ENCODE results near the gene INTS6.
A peak's percentile ranks its signal among the peaks of the same experiment; 100 is the strongest.

Gene INTS6, protein sequence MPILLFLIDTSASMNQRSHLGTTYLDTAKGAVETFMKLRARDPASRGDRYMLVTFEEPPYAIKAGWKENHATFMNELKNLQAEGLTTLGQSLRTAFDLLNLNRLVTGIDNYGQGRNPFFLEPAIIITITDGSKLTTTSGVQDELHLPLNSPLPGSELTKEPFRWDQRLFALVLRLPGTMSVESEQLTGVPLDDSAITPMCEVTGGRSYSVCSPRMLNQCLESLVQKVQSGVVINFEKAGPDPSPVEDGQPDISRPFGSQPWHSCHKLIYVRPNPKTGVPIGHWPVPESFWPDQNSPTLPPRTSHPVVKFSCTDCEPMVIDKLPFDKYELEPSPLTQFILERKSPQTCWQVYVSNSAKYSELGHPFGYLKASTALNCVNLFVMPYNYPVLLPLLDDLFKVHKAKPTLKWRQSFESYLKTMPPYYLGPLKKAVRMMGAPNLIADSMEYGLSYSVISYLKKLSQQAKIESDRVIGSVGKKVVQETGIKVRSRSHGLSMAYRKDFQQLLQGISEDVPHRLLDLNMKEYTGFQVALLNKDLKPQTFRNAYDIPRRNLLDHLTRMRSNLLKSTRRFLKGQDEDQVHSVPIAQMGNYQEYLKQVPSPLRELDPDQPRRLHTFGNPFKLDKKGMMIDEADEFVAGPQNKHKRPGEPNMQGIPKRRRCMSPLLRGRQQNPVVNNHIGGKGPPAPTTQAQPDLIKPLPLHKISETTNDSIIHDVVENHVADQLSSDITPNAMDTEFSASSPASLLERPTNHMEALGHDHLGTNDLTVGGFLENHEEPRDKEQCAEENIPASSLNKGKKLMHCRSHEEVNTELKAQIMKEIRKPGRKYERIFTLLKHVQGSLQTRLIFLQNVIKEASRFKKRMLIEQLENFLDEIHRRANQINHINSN

DNA sequence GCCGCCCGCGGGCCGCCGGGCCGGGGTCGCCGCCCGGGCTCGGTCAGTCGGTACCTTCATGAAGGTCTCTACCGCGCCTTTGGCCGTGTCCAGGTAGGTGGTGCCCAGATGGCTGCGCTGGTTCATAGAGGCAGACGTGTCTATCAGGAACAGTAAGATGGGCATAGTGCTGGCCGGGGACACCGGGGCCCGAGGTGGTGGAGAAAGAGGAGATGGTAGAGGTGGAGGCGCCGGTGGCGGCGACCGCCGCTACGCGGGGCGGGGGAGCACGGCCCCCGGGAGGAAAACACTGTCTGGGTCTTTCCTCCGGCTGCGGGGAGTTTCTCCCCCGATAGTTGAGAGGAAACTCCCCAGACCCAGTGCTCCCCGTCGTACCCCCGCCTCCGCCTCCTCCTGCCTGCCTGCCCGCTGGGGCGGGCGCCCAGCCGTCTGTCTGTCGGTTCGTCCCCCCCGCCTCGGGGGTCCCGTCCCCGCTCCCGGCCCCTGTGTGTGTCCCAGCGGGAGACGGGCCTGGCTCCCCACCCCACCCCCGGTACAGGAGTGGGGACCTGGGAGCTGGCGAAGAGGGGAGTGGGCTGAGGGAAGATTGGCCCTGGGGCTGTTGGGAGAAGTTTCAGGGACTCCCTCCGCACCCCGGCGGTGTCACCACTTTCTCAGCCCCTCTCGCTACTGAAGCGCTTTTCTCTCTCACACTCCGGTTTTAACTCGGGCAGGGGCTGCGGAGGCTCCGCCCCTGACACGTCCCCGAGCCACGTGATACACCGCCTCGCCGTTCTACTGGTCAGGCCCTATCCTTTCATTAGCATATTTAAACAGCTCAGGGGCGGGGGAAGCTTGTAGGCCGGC is at the start of gene INTS6:
Gene INTS6, minus strand, starts transcription at position 676 of the 846 bp plus-strand sequence. Its CDS starts 511 bp downstream, at position 165.
- peak; percentile 99 for DNase-seq (ENCODE audit: low read depth, low spot score)

DNA sequence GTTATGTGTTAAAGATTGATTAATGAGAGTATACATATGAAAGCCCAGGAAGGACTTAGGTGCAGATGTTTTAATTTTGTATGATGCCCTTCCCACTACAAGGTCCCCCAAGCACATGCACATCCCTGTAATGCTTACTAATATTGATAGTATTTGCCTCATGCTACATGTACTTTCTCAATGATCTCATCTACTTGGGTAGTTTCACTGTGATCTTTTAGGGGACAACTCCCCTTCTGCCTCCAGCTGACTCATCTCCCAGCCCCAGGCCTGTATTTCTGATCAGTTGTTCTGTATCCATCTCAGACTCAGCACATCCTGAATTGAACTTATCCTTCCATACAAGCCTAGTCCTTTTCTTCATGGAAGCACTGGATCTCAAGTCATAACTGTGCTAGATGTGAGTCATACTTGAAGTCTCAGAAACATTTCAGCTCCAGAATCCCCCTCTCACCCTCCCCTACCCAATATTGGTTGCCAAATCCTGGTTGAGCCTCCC is 49.4 kb upstream of the INTS6 start:
- no peak for DNase-seq (ENCODE audit: low read depth, low spot score)

DNA sequence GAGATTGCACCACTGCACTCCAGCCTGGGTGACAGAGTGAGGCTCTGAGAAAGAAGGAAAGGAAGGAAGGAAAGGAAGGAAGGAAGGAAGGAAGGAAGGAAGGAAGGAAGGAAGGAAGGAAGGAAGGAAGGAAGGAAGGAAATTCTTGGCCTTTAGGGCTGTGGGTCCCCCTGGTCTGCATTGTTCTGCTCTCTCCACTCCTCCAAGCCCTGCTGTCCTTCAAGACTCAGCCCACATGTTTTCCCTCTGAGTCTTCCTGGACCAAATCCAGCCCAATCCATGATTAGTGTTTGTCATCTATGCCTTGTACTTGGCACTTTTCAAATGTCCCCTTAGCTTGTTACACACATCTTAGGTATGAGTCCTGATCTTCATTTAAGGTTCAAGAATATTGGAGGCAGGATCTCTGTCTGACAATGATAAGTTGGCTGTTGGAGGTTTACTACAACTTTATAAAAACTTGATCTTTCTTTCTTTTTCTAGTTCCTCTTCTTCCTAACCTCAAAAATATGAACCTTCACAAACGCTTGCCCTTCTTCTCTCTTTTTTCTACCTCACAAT is 48.8 kb upstream of the INTS6 start:
- no peak for DNase-seq (ENCODE audit: low read depth, low spot score)

DNA sequence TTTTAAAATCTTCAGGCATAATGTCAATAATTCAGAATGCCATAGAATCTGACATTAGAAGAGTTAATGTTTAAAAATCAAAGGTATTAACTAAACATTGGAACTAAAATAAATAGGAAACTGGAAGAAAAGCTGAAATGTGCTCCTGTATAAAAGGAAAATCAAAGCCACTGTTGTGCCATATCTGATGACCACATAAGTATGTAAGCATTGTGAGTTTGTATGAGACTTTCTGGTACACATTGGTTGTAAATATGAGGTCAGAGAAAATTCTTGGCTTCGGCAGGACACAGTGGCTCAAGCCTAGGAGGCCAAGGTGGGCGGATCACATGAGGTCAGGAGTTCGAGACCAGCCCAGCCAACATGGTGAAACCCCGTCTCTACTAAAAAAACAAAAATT is 48.3 kb upstream of the INTS6 start:
- no peak for DNase-seq (ENCODE audit: low read depth, low spot score)

DNA sequence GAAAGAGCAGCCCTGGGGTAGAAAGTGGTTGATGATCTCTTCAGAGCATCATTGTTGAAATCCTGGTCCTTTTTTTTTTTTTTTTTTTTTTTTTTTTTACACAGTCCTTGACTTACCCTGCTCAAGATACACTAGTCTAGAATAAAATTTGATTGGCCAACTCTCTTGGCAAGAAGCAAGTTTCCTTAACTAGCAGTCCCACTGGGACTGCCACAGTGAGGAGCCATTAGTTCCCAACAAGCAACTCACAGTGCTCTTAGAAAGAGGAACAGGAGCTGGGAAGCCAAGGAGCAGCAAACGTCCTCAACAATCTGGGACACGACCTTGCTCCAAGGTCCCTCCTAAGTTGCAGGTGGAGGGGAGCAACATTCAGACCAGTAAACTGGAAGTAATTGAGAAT is 47.9 kb upstream of the INTS6 start:
- DNase-seq (ENCODE audit: low read depth, low spot score), result no peak

DNA sequence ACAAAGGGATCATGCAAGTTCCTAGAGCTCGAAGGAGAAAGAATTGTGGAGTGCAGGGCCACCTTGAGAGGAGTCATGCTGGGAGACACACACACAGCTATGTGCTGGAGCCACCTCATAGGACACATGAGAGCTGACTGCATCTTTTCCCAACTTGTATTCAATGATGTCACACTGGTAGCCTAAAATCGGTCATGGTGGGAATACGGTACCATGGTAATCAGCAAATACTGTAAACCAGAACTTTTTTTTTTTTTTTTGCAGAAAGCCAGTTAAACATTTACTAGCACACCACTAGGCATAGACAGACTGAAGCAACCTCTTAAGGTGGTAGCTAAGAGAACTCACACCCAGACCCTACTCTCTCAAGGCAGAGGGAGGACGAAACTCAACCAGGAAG is 47.0 kb upstream of the INTS6 start:
- no peak for DNase-seq (ENCODE audit: low read depth, low spot score)

DNA sequence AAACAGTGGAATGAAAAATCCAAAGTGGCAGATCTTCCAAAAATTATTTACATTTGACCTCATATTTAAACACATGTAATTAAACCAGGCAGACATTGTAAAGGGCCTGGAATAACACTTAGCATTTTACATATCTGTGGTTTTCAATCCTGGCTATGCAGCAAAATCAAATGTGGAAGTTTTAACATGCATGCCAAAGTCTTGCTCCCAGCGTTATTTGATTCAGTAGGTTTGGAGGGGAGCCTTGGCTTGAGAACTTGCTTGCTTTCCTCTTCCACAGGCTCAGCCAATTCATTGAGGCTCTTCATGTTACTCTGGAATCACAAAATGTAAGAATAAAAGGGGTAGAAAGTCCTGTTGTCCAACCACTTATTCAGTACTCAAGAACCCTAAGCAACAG is 42.5 kb upstream of the INTS6 start:
- DNase-seq (ENCODE audit: low read depth, low spot score), result no peak

DNA sequence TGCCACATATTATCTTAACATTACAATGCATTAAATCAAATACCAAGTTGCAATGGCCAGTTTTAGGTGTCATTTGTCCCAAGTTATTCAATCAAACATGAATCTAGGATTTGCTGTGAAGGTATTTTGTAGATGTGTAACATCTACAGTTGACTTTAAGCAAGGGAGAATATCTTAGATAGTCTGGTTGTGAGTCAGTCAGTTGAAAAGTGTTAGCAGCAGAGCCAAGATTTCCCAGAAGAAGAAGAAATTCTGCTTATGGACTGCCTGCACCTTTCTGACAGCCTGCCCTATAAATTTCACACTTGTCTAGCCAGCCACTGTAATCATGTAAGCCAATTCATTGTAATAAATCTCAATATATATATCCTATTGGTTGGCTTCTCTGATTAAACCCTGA is 41.3 kb upstream of the INTS6 start:
- no peak for DNase-seq (ENCODE audit: low read depth, low spot score)

DNA sequence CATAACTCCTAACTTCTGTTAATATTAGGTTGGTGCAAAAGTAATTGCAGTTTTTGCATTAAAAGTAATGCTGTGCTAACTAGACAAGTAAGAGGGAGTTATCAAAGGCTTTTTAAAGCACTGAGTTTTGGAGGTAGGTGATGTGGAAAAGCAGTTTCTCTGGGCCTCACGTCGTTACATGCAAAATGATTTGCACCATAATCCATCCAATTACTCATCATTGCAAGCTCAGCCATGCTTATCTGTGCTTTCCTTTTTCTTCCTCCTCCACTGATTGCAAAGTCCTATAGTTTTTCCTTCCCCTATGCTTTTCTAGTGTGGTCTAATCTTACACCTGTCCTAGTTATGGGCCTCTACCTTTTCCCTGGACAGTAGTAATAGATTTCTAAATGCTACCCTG is 35.4 kb upstream of the INTS6 start:
- no peak for DNase-seq (ENCODE audit: low read depth, low spot score)

DNA sequence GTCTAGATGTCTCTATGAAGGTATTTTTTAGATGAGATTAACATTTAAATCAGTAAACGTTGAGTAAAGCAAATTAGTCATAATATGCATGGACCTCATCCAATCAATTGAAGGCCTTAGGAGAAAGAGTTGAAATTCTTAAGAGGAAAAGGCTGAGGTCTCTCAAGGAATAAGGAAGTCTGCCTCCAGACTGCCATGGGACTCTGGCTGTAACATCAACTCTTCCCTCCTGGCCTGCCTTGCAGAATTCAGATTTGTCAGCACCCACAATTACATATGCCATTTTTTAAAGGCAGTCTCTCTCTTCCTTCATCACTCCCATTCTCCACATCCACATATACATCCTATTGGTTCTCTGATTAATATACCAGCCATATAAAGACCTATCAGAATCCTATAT is 28.8 kb upstream of the INTS6 start:
- DNase-seq (ENCODE audit: low read depth, low spot score), result no peak

DNA sequence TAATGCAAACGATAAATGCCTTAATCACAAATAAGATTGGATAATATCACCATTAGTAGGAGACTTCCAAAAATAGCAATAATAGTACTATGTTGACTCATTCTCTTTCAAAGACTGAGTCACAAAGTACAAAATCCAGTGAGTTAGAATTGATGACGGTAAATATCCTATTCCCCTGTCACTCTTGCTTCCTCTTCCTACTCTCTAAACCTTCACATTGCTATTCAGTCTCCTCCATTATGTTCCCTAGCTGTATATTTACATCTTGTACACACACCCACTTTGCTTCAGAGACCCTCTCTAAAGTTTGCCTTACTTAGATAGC is 26.3 kb upstream of the INTS6 start:
- no peak for DNase-seq (ENCODE audit: low read depth, low spot score)

DNA sequence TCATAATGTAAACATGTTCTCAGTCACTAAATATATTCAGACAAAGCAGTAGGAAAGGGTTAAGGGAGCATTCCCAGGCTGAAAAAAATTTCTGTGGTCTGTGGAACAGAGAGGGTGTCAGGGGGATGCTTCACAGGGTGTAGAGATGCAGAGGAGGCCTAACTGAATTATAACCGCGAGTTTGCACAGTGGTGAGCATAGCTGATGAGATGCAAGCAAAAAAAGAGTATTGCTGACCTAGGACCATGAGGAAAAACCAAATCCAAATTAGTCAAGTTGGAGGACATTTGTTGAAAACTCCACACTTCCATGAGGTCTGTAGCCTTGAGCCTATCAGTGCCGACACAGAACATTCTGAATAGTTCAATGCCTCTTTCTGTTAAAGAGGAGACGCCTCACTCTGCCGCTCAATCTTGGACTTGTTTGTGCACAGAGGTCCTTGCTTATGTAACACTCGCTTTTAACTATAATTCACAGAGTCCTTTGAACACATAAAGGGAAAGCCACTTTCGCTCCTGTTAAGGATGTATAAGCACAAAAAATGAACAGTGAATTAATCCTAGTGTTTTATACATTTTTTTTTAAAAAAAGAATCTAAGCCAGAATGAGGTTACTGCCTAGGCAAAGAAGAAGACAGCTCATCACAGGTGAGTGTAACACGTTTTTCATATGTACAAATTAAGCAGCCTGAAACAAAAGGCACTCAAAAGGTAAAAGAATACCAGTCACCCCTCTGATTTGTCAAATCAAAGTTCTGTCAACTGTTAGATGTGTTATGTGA is 25.8 kb upstream of the INTS6 start:
- no peak for DNase-seq (ENCODE audit: low read depth, low spot score)

DNA sequence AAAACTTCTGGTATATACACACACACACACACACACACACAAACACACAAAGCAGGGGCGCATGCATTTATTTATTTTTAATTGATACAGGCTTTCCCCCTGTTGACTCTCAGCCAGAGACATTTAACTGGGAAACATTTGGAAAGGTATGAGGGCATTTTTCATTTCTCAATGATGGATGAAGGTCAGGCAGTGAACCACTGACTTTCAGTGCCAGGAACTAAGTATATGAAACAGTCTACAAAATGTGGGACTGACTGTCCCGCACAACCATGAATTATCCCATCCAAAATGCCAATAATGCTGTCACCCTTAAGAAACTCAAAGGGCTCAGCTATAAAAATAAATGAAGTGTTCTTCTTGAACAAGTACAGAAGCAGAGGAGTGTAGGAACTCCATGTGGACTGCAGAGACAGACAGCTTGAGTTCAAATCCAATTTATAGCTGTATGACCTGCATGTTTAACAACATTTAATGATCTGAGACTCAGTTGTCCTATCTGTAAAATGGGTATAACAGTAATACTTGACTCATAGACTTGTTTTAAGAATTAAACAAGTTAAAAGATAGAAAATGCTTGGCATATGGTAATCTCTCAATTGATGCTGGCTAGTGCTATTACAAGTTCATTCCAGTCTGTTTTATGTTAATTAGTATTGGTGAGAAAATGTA is 25.0 kb upstream of the INTS6 start:
- DNase-seq (ENCODE audit: low read depth, low spot score), result no peak

DNA sequence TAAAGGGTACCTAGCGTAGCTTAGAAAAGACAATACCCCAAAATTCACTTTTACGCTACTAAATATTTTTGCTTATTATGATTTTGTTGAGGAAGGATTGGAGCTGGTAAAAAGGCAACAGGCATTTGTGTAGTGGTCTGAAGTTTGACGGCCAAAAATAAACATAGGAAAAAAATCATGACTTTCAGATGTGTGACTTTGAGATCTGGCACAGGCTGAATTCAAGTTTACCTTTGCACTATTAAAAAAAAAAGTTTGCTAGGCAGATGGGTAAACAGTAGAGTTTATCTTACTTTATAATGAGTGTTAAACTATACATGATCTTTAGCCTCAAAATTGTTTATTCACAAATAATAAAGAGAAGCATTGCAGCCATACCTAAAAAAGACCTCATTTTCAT is 24.3 kb upstream of the INTS6 start:
- no peak for DNase-seq (ENCODE audit: low read depth, low spot score)

DNA sequence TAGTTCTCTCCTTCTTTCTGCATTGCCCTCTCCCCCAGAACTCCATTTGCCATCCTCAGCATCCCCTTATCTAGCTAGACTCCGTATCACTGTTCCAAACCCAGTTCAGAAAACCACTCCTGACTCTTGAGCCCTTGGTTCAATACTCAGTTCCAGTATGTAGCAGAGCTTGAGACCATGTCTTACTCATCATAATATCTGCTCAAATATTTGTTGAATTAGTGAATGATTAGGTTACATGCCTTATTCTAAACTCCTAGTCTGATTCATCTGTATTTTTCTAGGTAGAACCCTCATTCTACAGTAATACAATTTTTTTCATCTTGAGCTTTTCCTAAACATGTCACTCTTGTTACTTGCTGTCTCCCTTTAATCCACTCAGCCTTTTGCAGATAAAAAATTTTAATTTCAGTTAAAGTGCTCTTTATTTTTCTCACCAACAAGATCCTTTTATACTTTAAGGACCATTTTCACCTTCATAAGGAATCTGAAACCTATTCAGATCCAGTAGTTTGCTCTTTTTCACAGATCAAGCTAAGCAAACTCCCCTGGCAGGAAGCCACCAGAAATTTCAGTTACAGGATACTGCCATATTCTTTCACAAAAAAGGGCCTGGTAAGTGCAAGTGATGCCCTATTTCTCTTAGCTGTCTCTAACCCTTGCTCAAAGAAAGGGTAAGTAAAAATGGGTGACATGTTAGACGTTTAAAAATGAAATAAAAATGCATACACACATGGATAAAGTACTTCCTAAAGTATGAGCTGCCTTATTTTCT is 23.1 kb upstream of the INTS6 start:
- DNase-seq (ENCODE audit: low read depth, low spot score), result no peak

DNA sequence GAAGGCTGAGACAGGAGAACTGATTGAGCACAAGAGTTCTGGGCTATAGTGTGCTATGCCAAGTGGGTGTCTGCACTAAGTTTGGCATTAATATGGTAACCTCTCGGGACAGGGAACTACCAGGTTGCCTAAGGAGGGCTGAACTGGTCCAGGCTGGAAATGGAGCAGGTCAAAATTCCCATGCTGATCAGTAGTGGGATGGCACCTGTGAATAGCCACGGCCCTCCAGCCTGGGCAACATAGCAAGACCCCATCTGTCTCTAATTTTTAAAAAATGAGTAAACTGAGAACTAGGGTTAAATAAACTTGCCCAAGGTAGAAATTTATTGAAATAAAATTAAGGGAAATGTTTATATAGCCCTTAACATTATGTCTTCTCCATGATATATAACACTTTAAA is 17.0 kb upstream of the INTS6 start:
- DNase-seq (ENCODE audit: low read depth, low spot score), result no peak

DNA sequence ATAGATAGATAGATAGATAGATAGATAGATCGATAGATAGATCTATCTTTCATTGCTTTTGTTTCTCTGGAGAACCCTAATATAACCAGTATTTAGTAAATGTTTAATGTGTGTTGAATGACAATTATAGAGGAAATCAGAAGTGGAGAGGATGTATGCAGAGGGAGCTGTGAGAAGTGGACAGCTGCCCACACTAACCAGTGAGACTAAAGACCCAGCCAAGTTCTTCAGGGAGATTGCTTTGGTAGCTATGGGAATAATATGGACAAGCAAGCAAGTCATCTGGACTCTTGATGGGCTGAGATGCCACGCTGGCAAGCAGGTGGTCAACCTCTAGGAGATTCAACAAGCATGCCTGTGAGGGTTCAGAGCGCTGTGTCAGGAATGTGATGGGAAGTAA is 14.9 kb upstream of the INTS6 start:
- DNase-seq (ENCODE audit: low read depth, low spot score), result no peak

DNA sequence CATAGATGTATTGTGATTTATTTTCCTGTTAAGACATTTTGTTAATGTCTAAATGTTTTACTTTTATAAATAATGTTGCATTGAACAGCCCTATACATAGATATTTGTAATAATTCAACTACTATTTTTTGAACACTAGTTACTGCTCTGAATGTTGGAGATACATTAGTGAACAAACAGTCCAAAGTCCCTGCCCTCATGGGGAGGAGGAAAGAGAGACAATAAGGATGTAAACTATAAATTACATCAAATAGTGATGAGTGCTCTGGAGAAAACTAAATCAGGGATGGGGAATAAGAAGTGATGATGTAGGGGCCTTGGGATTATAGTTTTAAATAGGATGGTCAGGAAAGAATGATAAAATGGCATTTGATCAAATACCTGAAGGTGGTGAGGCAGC is 12.3 kb upstream of the INTS6 start:
- no peak for DNase-seq (ENCODE audit: low read depth, low spot score)

DNA sequence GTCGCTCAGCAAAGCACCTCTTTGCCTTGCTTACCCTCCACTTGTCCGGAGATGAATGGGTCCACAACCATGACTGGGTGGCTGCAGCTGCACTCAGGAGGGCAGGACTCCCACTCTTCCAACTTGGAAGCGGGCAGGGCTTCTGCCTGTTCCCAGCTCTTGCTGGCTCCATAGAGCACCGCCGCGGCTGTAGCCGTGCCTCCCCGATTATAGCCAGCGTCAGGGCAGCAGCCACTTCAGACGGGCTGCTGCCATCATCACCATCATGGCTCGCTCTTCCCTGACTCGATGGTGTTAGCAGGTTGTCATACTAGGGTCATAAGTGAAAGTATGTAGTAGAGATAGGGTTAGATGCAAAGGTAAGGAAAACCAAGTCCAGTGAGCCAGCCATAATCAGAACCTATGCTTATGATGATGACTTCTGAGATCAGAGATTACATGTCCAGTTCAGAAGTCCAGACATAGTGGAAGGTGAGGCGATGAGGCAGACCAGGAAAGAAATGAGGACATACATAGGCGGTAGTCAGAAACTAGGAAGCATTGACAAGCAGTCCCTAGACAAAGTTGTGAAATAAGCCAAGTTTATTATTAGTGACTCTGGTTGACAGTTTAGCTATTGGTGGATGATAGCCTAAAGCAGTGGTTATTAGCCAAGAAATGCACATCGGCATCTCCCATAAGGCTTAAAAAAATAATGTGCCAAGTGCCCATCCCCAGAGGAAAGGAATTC is 4.4 kb upstream of the INTS6 start:
- DNase-seq (ENCODE audit: low read depth, low spot score), result no peak
